NCI-H2196 treated with DMSO at 0.1 percent for 48 hours (cell line): ENCODE data around the gene CRTC1.

Experiments
- DNase-seq: peaks from one replicate; lab custom pipeline; 2025; ENCODE audit not compliant: unreplicated experiment; lab: John Stamatoyannopoulos, UW

Gene CRTC1

GRCh38 chr19:18699403-18700054 is 16.0 kb downstream of the CRTC1 start:
- DNase-seq: no peak

GRCh38 chr19:18700501-18701249 is 17.2 kb downstream of the CRTC1 start:
- DNase-seq: no peak

- no peak for DNase-seq
Observed at GRCh38 chr19:18701250-18701608, 17.7 kb downstream of the CRTC1 start.

GRCh38 chr19:18704054-18704453 is 20.6 kb downstream of the CRTC1 start:
- DNase-seq: no peak

GRCh38 chr19:18704971-18705370 is 21.5 kb downstream of the CRTC1 start:
- DNase-seq: no peak

- DNase-seq: peak; percentile 59
Observed at GRCh38 chr19:18708452-18709231, 25.2 kb downstream of the CRTC1 start.

- no peak for DNase-seq
Observed at GRCh38 chr19:18709546-18709945, 26.1 kb downstream of the CRTC1 start.

- no peak for DNase-seq
Observed at GRCh38 chr19:18710186-18710585, 26.7 kb downstream of the CRTC1 start.

- DNase-seq: no peak
Observed at GRCh38 chr19:18710996-18711751, 27.7 kb downstream of the CRTC1 start.

- no peak for DNase-seq
Observed at GRCh38 chr19:18711893-18712292, 28.4 kb downstream of the CRTC1 start.

- DNase-seq: no peak
Observed at GRCh38 chr19:18712981-18713380, 29.5 kb downstream of the CRTC1 start.

GRCh38 chr19:18713550-18714117 is 30.2 kb downstream of the CRTC1 start:
- DNase-seq: no peak

- no peak for DNase-seq
Observed at GRCh38 chr19:18715416-18715815, 31.9 kb downstream of the CRTC1 start.

- no peak for DNase-seq
Observed at GRCh38 chr19:18716857-18717256, 33.4 kb downstream of the CRTC1 start.

GRCh38 chr19:18717601-18718000 is 34.1 kb downstream of the CRTC1 start:
- no peak for DNase-seq

GRCh38 chr19:18718015-18718526 is 34.6 kb downstream of the CRTC1 start:
- no peak for DNase-seq

- no peak for DNase-seq
Observed at GRCh38 chr19:18718846-18719458, 35.5 kb downstream of the CRTC1 start.

- DNase-seq: no peak
Observed at GRCh38 chr19:18719541-18719940, 36.1 kb downstream of the CRTC1 start.

GRCh38 chr19:18723871-18724377 is 40.4 kb downstream of the CRTC1 start:
- no peak for DNase-seq
